ENCODE measurements around the gene ZNF679.
"Not testable (repeated sequence)": the region's sequence is repeated elsewhere in the genome, so short reads cannot be mapped to it uniquely, and the experiment has no call there.

The ZNF679 gene

DNA sequence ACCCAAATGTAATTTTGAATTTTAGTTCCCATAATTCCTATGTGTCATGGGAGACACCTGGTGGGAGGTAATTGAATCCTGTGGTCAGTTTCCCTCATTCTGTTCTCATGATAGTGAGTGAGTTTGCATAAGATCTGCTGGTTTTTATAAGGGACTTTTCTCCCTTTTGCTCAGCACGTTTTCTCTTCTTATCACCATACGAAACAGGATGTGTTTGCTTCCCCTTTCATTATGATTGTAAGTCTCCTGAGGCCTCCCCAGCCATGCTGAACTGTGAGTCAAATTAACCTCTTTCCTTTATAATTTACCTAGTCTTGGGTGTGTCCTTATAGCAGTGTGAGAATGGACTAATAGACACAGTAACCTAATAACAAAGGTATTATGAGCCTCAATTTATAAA lies 49.4 kb downstream of the ZNF679 start:
- TF ChIP-seq, protein P1, sequence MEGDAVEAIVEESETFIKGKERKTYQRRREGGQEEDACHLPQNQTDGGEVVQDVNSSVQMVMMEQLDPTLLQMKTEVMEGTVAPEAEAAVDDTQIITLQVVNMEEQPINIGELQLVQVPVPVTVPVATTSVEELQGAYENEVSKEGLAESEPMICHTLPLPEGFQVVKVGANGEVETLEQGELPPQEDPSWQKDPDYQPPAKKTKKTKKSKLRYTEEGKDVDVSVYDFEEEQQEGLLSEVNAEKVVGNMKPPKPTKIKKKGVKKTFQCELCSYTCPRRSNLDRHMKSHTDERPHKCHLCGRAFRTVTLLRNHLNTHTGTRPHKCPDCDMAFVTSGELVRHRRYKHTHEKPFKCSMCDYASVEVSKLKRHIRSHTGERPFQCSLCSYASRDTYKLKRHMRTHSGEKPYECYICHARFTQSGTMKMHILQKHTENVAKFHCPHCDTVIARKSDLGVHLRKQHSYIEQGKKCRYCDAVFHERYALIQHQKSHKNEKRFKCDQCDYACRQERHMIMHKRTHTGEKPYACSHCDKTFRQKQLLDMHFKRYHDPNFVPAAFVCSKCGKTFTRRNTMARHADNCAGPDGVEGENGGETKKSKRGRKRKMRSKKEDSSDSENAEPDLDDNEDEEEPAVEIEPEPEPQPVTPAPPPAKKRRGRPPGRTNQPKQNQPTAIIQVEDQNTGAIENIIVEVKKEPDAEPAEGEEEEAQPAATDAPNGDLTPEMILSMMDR (IDR thresholded peaks at IDR 0.05; ENCODE audit: insufficient read depth, low read length, poor library complexity, severe bottlenecking) = no peak
- TF ChIP-seq EZH2phosphoT487 (conservative IDR thresholded peaks at IDR 0.05; ENCODE audit: low read length) = no peak
- Histone ChIP-seq H3K9me2 (replicated peaks; ENCODE audit: insufficient read depth, low read length) (no peaks in the 10 kb centered on the region), H4K20me1 (ENCODE audit: low read depth, low read length) (no peaks in the 10 kb centered on the region), H3F3A (ENCODE audit: insufficient read depth) (peaks cover 5% of the 10 kb centered on the region; the same call in 1 of the 2 replicates), H3K27me3 (ENCODE audit: low read length) (no peaks in the 10 kb centered on the region), H3K36me3 (ENCODE audit: low read length) (peaks cover 5% of the 10 kb centered on the region), H3K4me2 (ENCODE audit: low read depth, low read length, poor library complexity, severe bottlenecking) (no peak overlapping the region), H3K4me3 (ENCODE audit: insufficient read depth, low read length, poor library complexity, severe bottlenecking) (no peak overlapping the region), H3K79me2 (ENCODE audit: insufficient read depth, low read length) (no peaks in the 10 kb centered on the region), H2AFZ (ENCODE audit: low read depth, low read length, severe bottlenecking) (no peak overlapping the region), H3K9ac (ENCODE audit: low read length) (no peak overlapping the region), H3K9me3 (ENCODE audit: insufficient read depth, low read length) (peaks cover 17% of the 10 kb centered on the region; the same call in 1 of the 2 replicates), H3K27ac (ENCODE audit: low read depth, low read length) (no peak overlapping the region; the same call in 1 of the 2 replicates)

DNA sequence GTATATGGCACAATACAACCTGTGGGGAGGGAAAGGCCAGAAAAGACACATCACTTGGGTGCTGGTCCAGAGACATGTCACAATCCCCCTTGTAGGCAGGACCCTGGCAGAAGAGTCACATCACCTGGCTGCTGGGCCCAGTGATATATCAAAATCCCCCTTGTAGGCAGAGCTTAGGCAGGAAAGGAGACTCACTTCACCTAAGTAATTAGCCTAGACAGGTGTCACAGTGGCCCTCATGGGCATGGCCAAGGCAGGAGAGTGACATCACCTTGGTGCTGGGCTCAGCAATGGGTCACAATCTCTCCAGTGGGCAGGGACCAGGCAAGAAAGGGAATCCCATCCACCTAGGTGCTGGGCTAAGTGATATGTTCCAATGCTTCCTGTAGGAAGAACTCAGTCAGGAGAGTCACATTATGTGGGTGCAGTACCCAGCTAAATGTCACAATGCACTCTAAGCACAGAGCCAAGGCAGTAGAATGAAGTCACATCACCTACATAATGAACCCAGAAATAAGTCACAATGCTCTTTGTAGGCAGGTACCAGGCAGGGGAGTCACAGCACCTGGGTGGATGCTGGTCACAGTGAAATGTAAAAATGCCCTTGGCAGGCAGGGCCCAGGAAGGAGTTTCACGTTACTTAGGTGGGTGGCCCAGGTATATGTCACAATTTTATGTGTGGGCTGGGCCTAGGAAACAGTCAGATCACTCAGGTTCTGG lies 66.6 kb downstream of the ZNF679 start:
- Histone ChIP-seq H3K4me2 (ENCODE audit: low read depth, low read length, poor library complexity, severe bottlenecking) (no peak overlapping the region), H2AFZ (ENCODE audit: low read depth, low read length, severe bottlenecking) (no peak overlapping the region), H4K20me1 (ENCODE audit: low read depth, low read length) (no peaks in the 10 kb centered on the region), H3K4me3 (ENCODE audit: insufficient read depth, low read length, poor library complexity, severe bottlenecking) (no peak overlapping the region), H3K9me3 (ENCODE audit: insufficient read depth, low read length) (no peaks in the 10 kb centered on the region), H3K79me2 (ENCODE audit: insufficient read depth, low read length) (no peaks in the 10 kb centered on the region), H3F3A (ENCODE audit: insufficient read depth) (no peaks in the 10 kb centered on the region), H3K27ac (ENCODE audit: low read depth, low read length) (no peak overlapping the region), H3K9ac (ENCODE audit: low read length) (no peak overlapping the region), H3K27me3 (ENCODE audit: low read length) (no peaks in the 10 kb centered on the region), H3K36me3 (ENCODE audit: low read length) (no peaks in the 10 kb centered on the region), H3K9me2 (replicated peaks; ENCODE audit: insufficient read depth, low read length) (no peaks in the 10 kb centered on the region)
- no peak for TF ChIP-seq EZH2phosphoT487 (conservative IDR thresholded peaks at IDR 0.05; ENCODE audit: low read length)
- TF ChIP-seq, protein P1 (IDR thresholded peaks at IDR 0.05; ENCODE audit: insufficient read depth, low read length, poor library complexity, severe bottlenecking) = no peak

DNA sequence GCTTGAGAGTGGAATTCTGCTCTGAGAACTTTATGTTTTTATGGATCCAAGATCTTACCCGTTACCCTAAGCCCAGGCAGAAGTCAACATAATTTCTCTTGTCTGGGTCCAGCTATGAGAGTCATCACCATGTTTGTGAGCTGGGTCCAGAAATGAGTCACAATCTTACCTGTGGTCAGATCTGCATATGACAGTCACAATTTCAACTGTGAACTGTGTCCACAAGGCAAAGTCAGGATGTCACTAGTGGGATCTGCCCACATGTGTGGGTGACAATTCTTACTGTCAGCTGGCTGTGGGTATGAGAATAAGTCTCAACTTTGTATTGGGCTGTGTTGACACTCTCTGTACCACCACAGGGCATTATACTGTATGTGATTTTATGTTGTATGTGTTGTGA lies 69.1 kb downstream of the ZNF679 start:
- not testable (repeated sequence) for H3F3A ChIP-seq (ENCODE audit: insufficient read depth); H3K36me3 ChIP-seq (ENCODE audit: low read length); H3K9ac ChIP-seq (ENCODE audit: low read length); H3K9me3 ChIP-seq (ENCODE audit: insufficient read depth, low read length); H3K27ac ChIP-seq (ENCODE audit: low read depth, low read length); H3K79me2 ChIP-seq (ENCODE audit: insufficient read depth, low read length); H3K27me3 ChIP-seq (ENCODE audit: low read length); H2AFZ ChIP-seq (ENCODE audit: low read depth, low read length, severe bottlenecking); H3K4me2 ChIP-seq (ENCODE audit: low read depth, low read length, poor library complexity, severe bottlenecking); H4K20me1 ChIP-seq (ENCODE audit: low read depth, low read length); H3K9me2 ChIP-seq (replicated peaks; ENCODE audit: insufficient read depth, low read length); H3K4me3 ChIP-seq (ENCODE audit: insufficient read depth, low read length, poor library complexity, severe bottlenecking)

DNA sequence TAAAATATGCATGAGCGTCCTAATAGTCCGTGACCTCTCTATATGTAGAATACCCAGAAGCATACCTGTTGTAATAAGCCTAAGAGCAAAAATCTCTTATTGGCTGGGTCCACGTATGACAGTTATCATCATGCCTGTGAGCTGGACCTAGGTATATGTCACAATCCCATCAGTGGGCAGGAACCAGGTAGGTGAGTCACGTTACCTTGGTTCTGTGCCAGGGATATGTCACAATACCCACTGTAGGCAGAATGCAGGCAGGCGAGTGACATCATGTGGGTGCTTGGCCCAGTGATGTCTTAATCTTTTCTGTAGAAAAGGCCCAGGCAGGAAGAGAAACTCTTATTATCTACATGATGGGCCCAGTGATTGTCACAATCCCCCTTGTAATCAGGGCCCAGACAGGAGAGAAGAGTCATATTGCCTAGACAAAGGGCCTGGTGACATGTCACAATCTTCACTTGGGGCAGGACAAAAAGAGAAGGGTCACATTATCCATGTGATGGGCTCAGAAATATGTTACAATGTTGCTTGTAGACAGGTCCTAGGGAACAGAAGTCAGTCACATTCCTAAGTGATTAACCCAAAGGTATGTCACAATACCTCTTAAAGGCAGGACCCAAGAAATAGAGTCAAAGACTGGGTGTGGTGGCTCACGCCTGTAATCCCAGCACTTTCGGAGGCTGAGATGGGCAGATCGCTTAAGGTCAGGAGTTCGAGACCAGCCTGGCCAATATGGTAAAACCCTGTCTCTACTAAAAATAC lies 72.5 kb downstream of the ZNF679 start:
- H3K27me3 ChIP-seq (ENCODE audit: low read length) = no peaks in the 10 kb centered on the region
- no peak overlapping the region for H2AFZ ChIP-seq (ENCODE audit: low read depth, low read length, severe bottlenecking)
- H3K9ac ChIP-seq (ENCODE audit: low read length) = no peak overlapping the region
- no peak overlapping the region for H3K27ac ChIP-seq (ENCODE audit: low read depth, low read length)
- no peaks in the 10 kb centered on the region for H3K9me3 ChIP-seq (ENCODE audit: insufficient read depth, low read length)
- H3K4me3 ChIP-seq (ENCODE audit: insufficient read depth, low read length, poor library complexity, severe bottlenecking) = no peak overlapping the region
- no peaks in the 10 kb centered on the region for H4K20me1 ChIP-seq (ENCODE audit: low read depth, low read length)
- no peaks in the 10 kb centered on the region for H3K79me2 ChIP-seq (ENCODE audit: insufficient read depth, low read length)
- no peaks in the 10 kb centered on the region for H3K36me3 ChIP-seq (ENCODE audit: low read length)
- no peak overlapping the region for H3K4me2 ChIP-seq (ENCODE audit: low read depth, low read length, poor library complexity, severe bottlenecking)
- H3K9me2 ChIP-seq (replicated peaks; ENCODE audit: insufficient read depth, low read length) = no peaks in the 10 kb centered on the region
- peaks cover 8% of the 10 kb centered on the region for H3F3A ChIP-seq (ENCODE audit: insufficient read depth)
- TF ChIP-seq, protein P1 (IDR thresholded peaks at IDR 0.05; ENCODE audit: insufficient read depth, low read length, poor library complexity, severe bottlenecking) = no peak
- TF ChIP-seq EZH2phosphoT487 (conservative IDR thresholded peaks at IDR 0.05; ENCODE audit: low read length) = no peak
